Spleen (tissue), 11 donors: ENCODE data around the gene COL19A1. TPM values are rescaled to one million over a fixed set of nuclear protein-coding genes. Genes with fewer than 3 reads are reported as not detected.

Experiments used
- DNase-seq: peaks from one replicate; pipeline ENCODE4 v3.0.0-alpha.2; 2020
- H3K27ac ChIP-seq, 8 donors: fragments of 200-600 bp; sonication (generic) in 7 of 8; 1 replicate in 4 of 8; 2 replicates in 4 of 8; pipeline versions ENCODE4 v1.5.0 to v1.8.0; 2016 to 2021; ENCODE audit warnings: inconsistent platforms in 4 of 8, mild to moderate bottlenecking in 4 of 8, moderate library complexity in 1 of 8
- H3K27me3 ChIP-seq, 7 donors: fragments of 200-600 bp; sonication (generic) in 6 of 7; replicated peaks in 1 of 7; 1 replicate in 4 of 7; 2 replicates in 3 of 7; pipeline versions ENCODE4 v1.5.0 to v1.8.0; 2016 to 2021; ENCODE audit warnings: inconsistent platforms in 3 of 7, mild to moderate bottlenecking in 1 of 7
- H3K36me3 ChIP-seq, 6 donors: fragments of 200-600 bp; sonication (generic) in 5 of 6; 1 replicate in 4 of 6; 2 replicates in 2 of 6; pipeline versions ENCODE4 v1.5.0 to v1.8.0; 2016 to 2021; ENCODE audit warnings: inconsistent platforms in 2 of 6
- H3K4me1 ChIP-seq, 6 donors: fragments of 200-600 bp; sonication (generic) in 5 of 6; 1 replicate in 3 of 6; 2 replicates in 3 of 6; pipeline versions ENCODE4 v1.5.0 to v1.8.0; 2016 to 2021; ENCODE audit warnings: inconsistent platforms in 3 of 6
- H3K4me3 ChIP-seq, 8 donors: fragments of 200-600 bp; sonication (generic) in 7 of 8; 1 replicate in 4 of 8; 2 replicates in 4 of 8; pipeline versions ENCODE4 v1.5.0 to v1.8.0; 2016 to 2021; ENCODE audit warnings: inconsistent platforms in 4 of 8, mild to moderate bottlenecking in 4 of 8, moderate library complexity in 2 of 8
- H3K9me3 ChIP-seq, 8 donors: fragments of 200-600 bp; sonication (generic) in 7 of 8; 1 replicate in 4 of 8; 2 replicates in 4 of 8; pipeline versions ENCODE4 v1.5.0 to v1.8.0; 2016 to 2021; ENCODE audit warnings: inconsistent platforms in 4 of 8
- CTCF ChIP-seq, 11 experiments: fragments of 200-600 bp in 7 of 11; fragments of 450-650 bp in 4 of 11; sonication (generic) in 4 of 11; IDR thresholded peaks in 8 of 11; conservative IDR thresholded peaks in 3 of 11; 1 replicate in 7 of 11; 2 replicates in 4 of 11; pipeline versions ENCODE4 v1.4.0 to v1.8.0; 2016 to 2021; ENCODE audit warnings: antibody characterized with exemption in 11 of 11, inconsistent platforms in 4 of 11, mild to moderate bottlenecking in 1 of 11
- POLR2A ChIP-seq, 3 donors: fragments of 450-650 bp; IDR thresholded peaks; one replicate each; pipeline ENCODE4 v1.5.1; 2017; ENCODE audit warnings: antibody characterized with exemption in 3 of 3, mild to moderate bottlenecking in 1 of 3
- POLR2AphosphoS5 ChIP-seq, 3 donors: sonication (generic); formaldehyde crosslinking; IDR thresholded peaks; one replicate each; pipeline ENCODE4 v1.5.1; 2017; ENCODE audit warnings: antibody characterized with exemption in 3 of 3
- WGBS, 5 donors: extraction: QIAGEN DNeasy Blood & Tissue Kit in 3 of 5; methylation state at CpG; one replicate each; pipeline versions ENCODE4 v1.1.5 to v1.1.7; 2013 to 2018; 5-methylcytosine and 5-hydroxymethylcytosine counted together
- intact Hi-C: fragments of 100-400 bp; cut with DNase I; formaldehyde crosslinking; loops from one replicate; pipeline ENCODE4 v1.15.0; 2023; ENCODE audit warnings: low total_unique reads
- polyA plus RNA-seq, 3 donors: library from polyadenylated mRNA; stranded (reverse); fragments of 200-250 nt; gene quantifications; one replicate each; pipeline ENCODE4 v1.2.1, GENCODE V29; 2013
- total RNA-seq, 7 donors: library from RNA; depleted of rRNA in 3 of 7; stranded (reverse); fragments of >200 nt in 3 of 7; fragmentation: NEBNext Ultra II Directional in 4 of 7; extraction: Animal tissue kit (Norgen Biotek cat#: 25700) in 4 of 7; gene quantifications; one replicate each; pipeline versions ENCODE4 v1.1.0 to v1.2.1, GENCODE V29; 2016 to 2021
- donor health status: healthy with polysubstance abuse.
- donor health status: DM: no; HTN: no; CAD: no; lungs with moderate emphysema.
- donor health status: DM: no; HTN: no; CAD: no.
- donor health status: Bipolar disorder and iron deficiency.
- donor health status: healthy.
- donor health status: DM: no; HTN: no; CAD: no.
- donor health status: DM: yes; HTN: yes; CAD: no.

COL19A1 gene
- total and polyA plus RNA-seq, 10 donors = 0.48 to 14.5 (median 10.2) TPM

DNA sequence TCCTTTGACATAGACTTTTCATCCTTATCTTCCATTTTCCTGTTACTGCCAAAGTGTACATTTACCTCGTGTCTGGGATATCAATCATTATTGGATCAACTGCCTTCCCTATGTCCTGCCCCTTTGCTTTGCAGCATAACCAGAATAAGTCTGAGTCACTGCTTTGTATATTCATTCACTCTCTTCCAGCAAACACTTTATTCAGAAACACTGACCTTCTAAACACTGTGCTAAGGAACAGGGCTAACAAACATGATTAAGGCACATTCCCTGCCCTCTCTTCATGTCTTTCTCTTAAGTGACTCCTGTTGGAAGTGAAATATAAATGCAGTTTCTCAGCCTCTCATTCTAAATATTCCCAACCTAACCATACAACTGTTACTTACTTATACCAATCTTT is 66.9 kb downstream of the COL19A1 start:
- TF ChIP-seq POLR2AphosphoS5 (IDR thresholded peaks at IDR 0.05) = no peak
- TF ChIP-seq CTCF (IDR thresholded peaks at IDR 0.05 in 8 of 11, conservative IDR thresholded peaks at IDR 0.05 in 3 of 11) = no peak
- no peak for TF ChIP-seq POLR2A (IDR thresholded peaks at IDR 0.05)

DNA sequence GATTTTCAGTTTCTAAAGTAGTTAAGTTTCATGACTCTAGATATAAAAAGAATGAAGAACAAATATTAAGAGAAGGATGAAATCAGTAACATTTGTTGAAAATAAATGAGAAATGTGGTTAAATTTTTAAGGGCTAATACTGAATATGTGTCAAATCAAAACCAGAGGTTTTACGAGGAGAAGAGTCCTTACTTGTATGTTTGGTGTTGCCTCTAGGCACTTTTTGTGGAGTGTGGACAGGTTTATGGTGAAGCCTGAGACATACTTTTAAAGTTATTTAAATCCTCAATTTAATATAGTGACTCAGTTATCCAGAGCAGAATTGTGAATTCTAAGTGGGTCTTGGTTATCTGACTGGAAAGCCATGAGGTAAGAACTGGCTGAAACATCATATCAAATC is 68.7 kb downstream of the COL19A1 start:
- TF ChIP-seq CTCF (IDR thresholded peaks at IDR 0.05 in 8 of 11, conservative IDR thresholded peaks at IDR 0.05 in 3 of 11) = no peak
- no peak for TF ChIP-seq POLR2AphosphoS5 (IDR thresholded peaks at IDR 0.05)
- TF ChIP-seq POLR2A (IDR thresholded peaks at IDR 0.05) = no peak
- no peaks in the 10 kb centered on the region for H3K27me3 ChIP-seq
- H3K4me1 ChIP-seq = no peaks in the 10 kb centered on the region
- no peak overlapping the region for H3K27ac ChIP-seq
- no peak for DNase-seq
- WGBS, 5 donors = 74 to 88% (median 83%) methylated on average over 1 of the region's 1 CpG
- no peak overlapping the region for H3K4me3 ChIP-seq
- H3K9me3 ChIP-seq = no peaks in the 10 kb centered on the region
- intact Hi-C loops = no loop called here
- H3K36me3 ChIP-seq = no peaks in the 10 kb centered on the region

More for the DNA sequence above, 66.9 kb downstream of the COL19A1 start:
- Histone ChIP-seq H3K27ac (no peak overlapping the region), H3K9me3 (no peaks in the 10 kb centered on the region), H3K4me3 (no peak overlapping the region), H3K4me1 (no peaks in the 10 kb centered on the region), H3K36me3 (no peaks in the 10 kb centered on the region), H3K27me3 (no peaks in the 10 kb centered on the region)
- DNase-seq = no peak
- intact Hi-C loops = no loop called here
- 21 to 44% (median 33%) methylated on average over 1 of the region's 1 CpG for WGBS, 5 donors

DNA sequence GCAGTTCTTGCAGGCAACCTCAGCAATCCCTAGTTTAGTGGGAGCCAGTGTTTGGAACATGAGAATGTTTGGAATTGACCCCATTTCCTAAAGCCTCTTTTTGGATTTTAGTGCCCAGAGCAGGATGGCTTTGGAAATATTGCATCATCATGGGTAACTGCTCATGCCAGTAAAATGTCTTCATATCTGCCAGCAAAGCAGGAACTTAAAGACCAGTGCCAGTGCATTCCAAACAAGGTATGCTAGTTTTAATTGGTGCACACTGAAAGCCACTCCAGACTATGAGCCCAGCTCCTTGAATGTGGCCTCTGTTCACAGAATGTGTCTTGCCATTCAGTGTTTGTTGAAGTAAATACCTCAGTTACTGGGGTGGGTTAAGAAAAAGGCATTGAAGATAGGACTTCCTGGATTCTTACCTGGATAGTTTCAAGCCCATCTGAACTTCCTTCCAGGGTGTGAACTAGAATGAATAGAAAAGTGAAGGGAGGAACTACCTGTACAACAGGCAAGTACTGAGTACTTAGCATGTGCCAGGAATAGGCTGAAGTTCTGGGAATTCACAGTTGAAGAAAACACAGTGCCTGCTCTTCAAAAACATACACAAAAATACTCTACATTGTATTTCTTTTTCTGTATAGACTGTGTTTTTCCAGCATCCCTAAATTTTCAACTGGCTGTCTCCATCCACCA is 70.5 kb downstream of the COL19A1 start:
- no peak overlapping the region for H3K4me3 ChIP-seq
- no peak overlapping the region for H3K27ac ChIP-seq
- DNase-seq = no peak
- H3K27me3 ChIP-seq = no peaks in the 10 kb centered on the region
- H3K4me1 ChIP-seq = no peaks in the 10 kb centered on the region
- intact Hi-C loops = no loop called here
- H3K36me3 ChIP-seq = no peaks in the 10 kb centered on the region
- TF ChIP-seq CTCF (IDR thresholded peaks at IDR 0.05 in 8 of 11, conservative IDR thresholded peaks at IDR 0.05 in 3 of 11) (no peak), POLR2A (IDR thresholded peaks at IDR 0.05) (no peak), POLR2AphosphoS5 (IDR thresholded peaks at IDR 0.05) (no peak)
- no peaks in the 10 kb centered on the region for H3K9me3 ChIP-seq

- intact Hi-C loops = no loop called here
These were observed 71.2 kb downstream of the COL19A1 start for GRCh38 chr6:69937402-69938136.

More at GRCh38 chr6:69937402-69938136, 71.2 kb downstream of the COL19A1 start:
- DNase-seq = no peak
- WGBS, 5 donors = 82 to 89% (median 87%) methylated on average over 7 of the region's 7 CpGs
- Histone ChIP-seq H3K27me3 (no peaks in the 10 kb centered on the region), H3K27ac (no peak overlapping the region), H3K36me3 (no peaks in the 10 kb centered on the region), H3K4me3 (no peak overlapping the region), H3K9me3 (no peaks in the 10 kb centered on the region), H3K4me1 (no peaks in the 10 kb centered on the region)
- no peak for TF ChIP-seq POLR2AphosphoS5 (IDR thresholded peaks at IDR 0.05)
- no peak for TF ChIP-seq POLR2A (IDR thresholded peaks at IDR 0.05)
- no peak for TF ChIP-seq CTCF (IDR thresholded peaks at IDR 0.05 in 8 of 11, conservative IDR thresholded peaks at IDR 0.05 in 3 of 11)
